A549 (cell line): ENCODE data around the gene DYSF. TPM values are rescaled to one million over a fixed set of nuclear protein-coding genes. Genes with fewer than 3 reads are reported as not detected.

Experiments used
- ATAC-seq, 2 experiments: fragments of 200-7000 bp in 1 of 2; fragments of >200 bp in 1 of 2; cut with Nextera tagmentation in 1 of 2; cut with Tn5 transposase in 1 of 2; 3 replicates each; pipeline versions ENCODE4 v1.8.0 to v1.9.1; 2018 to 2020; ENCODE audit warnings: mild to moderate bottlenecking in 1 of 2, moderate library complexity in 1 of 2
- CTCF ChIA-PET: fragments of 300-600 bp; sonication (Branson Sonifier 250); formaldehyde crosslinking; extraction: SDS; loops from one replicate; lab custom pipeline; 2021; ENCODE audit warnings: antibody characterized with exemption, inconsistent platforms; lab: Yijun Ruan, JAX
- POLR2A ChIA-PET: fragments of 350-600 bp; formaldehyde crosslinking; extraction: SDS; loops from one replicate; lab custom pipeline; 2021; ENCODE audit warnings: antibody characterized with exemption, inconsistent platforms; lab: Yijun Ruan, JAX
- DNase-seq, 2 experiments: peaks; one replicate each; pipeline versions ENCODE4 v3.0.0 to v3.0.0-alpha.2; 2011 to 2016; ENCODE audit warnings: low read depth in 1 of 2, low spot score in 1 of 2
- FAIRE-seq: peaks from 2 replicates; lab custom pipeline; 2011; peaks lifted over from hg19 to GRCh38; lab: Jason Lieb, UNC
- H3K27ac ChIP-seq, 2 experiments: fragments of >200 bp; sonication (Bioruptor Twin); formaldehyde crosslinking; 3 replicates each; pipeline ENCODE4 v1.5.1; 2016 to 2017
- H3K4me1 ChIP-seq: fragments of >200 bp; sonication (Bioruptor Twin); formaldehyde crosslinking; 3 replicates; pipeline ENCODE4 v1.6.1; 2016
- H3K4me2 ChIP-seq: fragments of >200 bp; sonication (Bioruptor Twin); formaldehyde crosslinking; 3 replicates; pipeline ENCODE4 v1.6.1; 2016
- H3K4me3 ChIP-seq: fragments of >200 bp; sonication (Bioruptor Twin); formaldehyde crosslinking; 3 replicates; pipeline ENCODE4 v1.5.1; 2016
- H3K9me3 ChIP-seq: fragments of >200 bp; sonication (Bioruptor Twin); formaldehyde crosslinking; 3 replicates; pipeline ENCODE4 v1.6.1; 2016
- CBX2 ChIP-seq: fragments of 200-600 bp; sonication (generic); IDR thresholded peaks from 2 replicates; pipeline ENCODE4 v1.6.1; 2016; ENCODE audit warnings: low read depth, mild to moderate bottlenecking, borderline replicate concordance
- CBX8 ChIP-seq: fragments of 200-600 bp; sonication (generic); IDR thresholded peaks from 2 replicates; pipeline ENCODE4 v1.6.1; 2016
- CHD2 ChIP-seq: fragments of 150-350 bp; IDR thresholded peaks from 2 replicates; pipeline ENCODE4 v1.6.1; 2014; ENCODE audit warnings: low read length; ENCODE audit not compliant: partially characterized antibody
- CHD4 ChIP-seq: fragments of 200-600 bp; sonication (generic); IDR thresholded peaks from 2 replicates; pipeline ENCODE4 v1.6.1; 2016; ENCODE audit warnings: antibody characterized with exemption, mild to moderate bottlenecking, borderline replicate concordance
- EHMT2 ChIP-seq: fragments of 200-600 bp; sonication (generic); IDR thresholded peaks from 2 replicates; pipeline ENCODE4 v1.6.1; 2016; ENCODE audit warnings: antibody characterized with exemption, low read depth, mild to moderate bottlenecking, moderate library complexity
- EP300 ChIP-seq, 2 experiments: fragments of >200 bp; sonication (Bioruptor Twin); formaldehyde crosslinking; IDR thresholded peaks; 2 replicates in 1 of 2; 3 replicates in 1 of 2; pipeline ENCODE4 v1.6.1; 2016 to 2017
- ESRRA ChIP-seq: fragments of 150-350 bp; IDR thresholded peaks from 2 replicates; pipeline ENCODE4 v1.6.1; 2014; ENCODE audit warnings: mild to moderate bottlenecking, low read length, borderline replicate concordance
- FOSL2 ChIP-seq, 2 experiments: fragments of 450-650 bp in 1 of 2; fragments of >200 bp in 1 of 2; sonication (Bioruptor Twin) in 1 of 2; formaldehyde crosslinking; IDR thresholded peaks; 2 replicates each; pipeline versions ENCODE4 v1.5.0 to v1.6.1; 2016 to 2020; ENCODE audit warnings: mild to moderate bottlenecking in 1 of 2, moderate library complexity in 1 of 2
- GATA3 ChIP-seq: IDR thresholded peaks from 2 replicates; pipeline ENCODE4 v1.6.1; 2012; ENCODE audit warnings: borderline replicate concordance
- HDAC2 ChIP-seq: fragments of 200-600 bp; sonication (generic); IDR thresholded peaks from 2 replicates; pipeline ENCODE4 v1.6.1; 2016
- KDM1A ChIP-seq: fragments of 200-600 bp; sonication (generic); IDR thresholded peaks from 2 replicates; pipeline ENCODE4 v1.6.1; 2016; ENCODE audit warnings: low read depth, mild to moderate bottlenecking
- MAZ ChIP-seq: fragments of 150-350 bp; IDR thresholded peaks from 2 replicates; pipeline ENCODE4 v1.6.1; 2014; ENCODE audit warnings: antibody characterized with exemption, low read depth, low read length, borderline replicate concordance
- NR3C1 ChIP-seq: fragments of >200 bp; sonication (Bioruptor Twin); formaldehyde crosslinking; IDR thresholded peaks from 3 replicates; pipeline ENCODE4 v1.6.1; 2017
- PBX3 ChIP-seq: IDR thresholded peaks from 2 replicates; pipeline ENCODE4 v1.6.1; 2012
- PHF8 ChIP-seq: fragments of 200-600 bp; sonication (generic); IDR thresholded peaks from 2 replicates; pipeline ENCODE4 v1.6.1; 2016; ENCODE audit warnings: low read depth, mild to moderate bottlenecking, antibody characterized with exemption, moderate library complexity, borderline replicate concordance
- POLR2A ChIP-seq: IDR thresholded peaks from 2 replicates; pipeline ENCODE4 v1.6.1; 2012; ENCODE audit warnings: mild to moderate bottlenecking, low read length
- POLR2AphosphoS2 ChIP-seq: conservative IDR thresholded peaks from 2 replicates; pipeline ENCODE4 v1.6.1; 2012; ENCODE audit warnings: low read length, improper control_type of control experiment, inconsistent platforms
- RCOR1 ChIP-seq: fragments of 150-350 bp; IDR thresholded peaks from 2 replicates; pipeline ENCODE4 v1.6.1; 2014; ENCODE audit warnings: antibody characterized with exemption, low read length, low read depth
- RFX5 ChIP-seq: fragments of 450-650 bp; IDR thresholded peaks from 2 replicates; pipeline ENCODE4 v1.7.1; 2014; ENCODE audit warnings: antibody characterized with exemption, mild to moderate bottlenecking, moderate library complexity
- SMC3 ChIP-seq: fragments of >200 bp; sonication (Bioruptor Twin); formaldehyde crosslinking; IDR thresholded peaks from 3 replicates; pipeline ENCODE4 v1.6.1; 2018; ENCODE audit warnings: inconsistent platforms
- TP53 ChIP-seq: fragments of 250-450 bp; sonication (Bioruptor Pico); IDR thresholded peaks from 2 replicates; pipeline ENCODE4 v1.5.0; 2021; ENCODE audit warnings: mild to moderate bottlenecking, moderate library complexity
- ZC3H11A ChIP-seq: fragments of 450-650 bp; IDR thresholded peaks from 2 replicates; pipeline ENCODE4 v1.6.1; 2014; ENCODE audit warnings: antibody characterized with exemption, mild to moderate bottlenecking
- ZFP36 ChIP-seq: fragments of 450-650 bp; IDR thresholded peaks from 2 replicates; pipeline ENCODE4 v1.6.1; 2014; ENCODE audit warnings: borderline replicate concordance; ENCODE audit not compliant: partially characterized antibody
- WGBS: methylation state at CpG from one replicate; pipeline ENCODE4 v1.1.6; 2017; ENCODE audit errors: missing lambda C conversion rate; 5-methylcytosine and 5-hydroxymethylcytosine counted together
- polyA plus RNA-seq, 4 experiments: library from polyadenylated mRNA; depleted of rRNA in 3 of 4; stranded (reverse); fragments of >200 nt; fragmentation: RNase III in 1 of 4; extraction: RNeasy Plus Mini Kit Qiagen cat#74134 plus additional on column Dnase treatment in 1 of 4; gene quantifications; 2 replicates in 3 of 4; 3 replicates in 1 of 4; pipeline ENCODE4 v1.2.3, GENCODE V29; 2011 to 2017
- TF ChIP-seq, protein P1 (sequence below): fragments of 200-600 bp; sonication (generic); IDR thresholded peaks from 2 replicates; pipeline ENCODE4 v1.6.1; 2016; ENCODE audit warnings: antibody characterized with exemption, mild to moderate bottlenecking, moderate library complexity
- TF ChIP-seq, protein P2 (sequence below): fragments of >200 bp; sonication (Bioruptor Twin); formaldehyde crosslinking; IDR thresholded peaks from 3 replicates; pipeline ENCODE4 v1.6.1; 2016
- TF ChIP-seq, protein P3 (sequence below): fragments of >200 bp; sonication (Bioruptor Twin); formaldehyde crosslinking; IDR thresholded peaks from 2 replicates; pipeline ENCODE4 v1.6.1; 2016

The DYSF gene
- polyA plus RNA-seq, 2 of the 4 experiments (the other 2 are of a cell fraction), result 0.36 to 0.98 TPM

GRCh38 chr2:71426721-71427120 is 26.6 kb upstream of the DYSF start:
- Histone ChIP-seq H3K4me1 (no peaks in the 10 kb centered on the region; the same call in 2 of the 3 replicates), H3K4me3 (no peak overlapping the region), H3K4me2 (no peak overlapping the region), H3K9me3 (no peaks in the 10 kb centered on the region), H3K27ac (no peak overlapping the region)
- FAIRE-seq, result peak; percentile 56
- POLR2A ChIA-PET, result no interaction called here
- no peak for ATAC-seq
- DNase-seq, result no peak
- TF ChIP-seq POLR2A, result no peak
- TF ChIP-seq KDM1A, result no peak
- TF ChIP-seq CHD2, result no peak
- TF ChIP-seq POLR2AphosphoS2, result no peak
- TF ChIP-seq CHD4, result no peak
- TF ChIP-seq ZFP36, result no peak
- no peak for TF ChIP-seq SMC3
- TF ChIP-seq, protein P1, sequence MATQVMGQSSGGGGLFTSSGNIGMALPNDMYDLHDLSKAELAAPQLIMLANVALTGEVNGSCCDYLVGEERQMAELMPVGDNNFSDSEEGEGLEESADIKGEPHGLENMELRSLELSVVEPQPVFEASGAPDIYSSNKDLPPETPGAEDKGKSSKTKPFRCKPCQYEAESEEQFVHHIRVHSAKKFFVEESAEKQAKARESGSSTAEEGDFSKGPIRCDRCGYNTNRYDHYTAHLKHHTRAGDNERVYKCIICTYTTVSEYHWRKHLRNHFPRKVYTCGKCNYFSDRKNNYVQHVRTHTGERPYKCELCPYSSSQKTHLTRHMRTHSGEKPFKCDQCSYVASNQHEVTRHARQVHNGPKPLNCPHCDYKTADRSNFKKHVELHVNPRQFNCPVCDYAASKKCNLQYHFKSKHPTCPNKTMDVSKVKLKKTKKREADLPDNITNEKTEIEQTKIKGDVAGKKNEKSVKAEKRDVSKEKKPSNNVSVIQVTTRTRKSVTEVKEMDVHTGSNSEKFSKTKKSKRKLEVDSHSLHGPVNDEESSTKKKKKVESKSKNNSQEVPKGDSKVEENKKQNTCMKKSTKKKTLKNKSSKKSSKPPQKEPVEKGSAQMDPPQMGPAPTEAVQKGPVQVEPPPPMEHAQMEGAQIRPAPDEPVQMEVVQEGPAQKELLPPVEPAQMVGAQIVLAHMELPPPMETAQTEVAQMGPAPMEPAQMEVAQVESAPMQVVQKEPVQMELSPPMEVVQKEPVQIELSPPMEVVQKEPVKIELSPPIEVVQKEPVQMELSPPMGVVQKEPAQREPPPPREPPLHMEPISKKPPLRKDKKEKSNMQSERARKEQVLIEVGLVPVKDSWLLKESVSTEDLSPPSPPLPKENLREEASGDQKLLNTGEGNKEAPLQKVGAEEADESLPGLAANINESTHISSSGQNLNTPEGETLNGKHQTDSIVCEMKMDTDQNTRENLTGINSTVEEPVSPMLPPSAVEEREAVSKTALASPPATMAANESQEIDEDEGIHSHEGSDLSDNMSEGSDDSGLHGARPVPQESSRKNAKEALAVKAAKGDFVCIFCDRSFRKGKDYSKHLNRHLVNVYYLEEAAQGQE, result no peak
- TF ChIP-seq CBX8, result no peak
- TF ChIP-seq NR3C1, result no peak
- TF ChIP-seq TP53, result no peak
- TF ChIP-seq, protein P2, sequence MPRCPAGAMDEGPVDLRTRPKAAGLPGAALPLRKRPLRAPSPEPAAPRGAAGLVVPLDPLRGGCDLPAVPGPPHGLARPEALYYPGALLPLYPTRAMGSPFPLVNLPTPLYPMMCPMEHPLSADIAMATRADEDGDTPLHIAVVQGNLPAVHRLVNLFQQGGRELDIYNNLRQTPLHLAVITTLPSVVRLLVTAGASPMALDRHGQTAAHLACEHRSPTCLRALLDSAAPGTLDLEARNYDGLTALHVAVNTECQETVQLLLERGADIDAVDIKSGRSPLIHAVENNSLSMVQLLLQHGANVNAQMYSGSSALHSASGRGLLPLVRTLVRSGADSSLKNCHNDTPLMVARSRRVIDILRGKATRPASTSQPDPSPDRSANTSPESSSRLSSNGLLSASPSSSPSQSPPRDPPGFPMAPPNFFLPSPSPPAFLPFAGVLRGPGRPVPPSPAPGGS, result no peak
- no peak for TF ChIP-seq RCOR1
- TF ChIP-seq PBX3, result no peak
- TF ChIP-seq FOSL2 (IDR thresholded peaks at IDR 0.05), result no peak
- TF ChIP-seq FOSL2 (CRISPR knock-in tag; IDR thresholded peaks at IDR 0.05), result no peak
- no peak for TF ChIP-seq CBX2
- CTCF ChIA-PET, result interaction anchor here (1.3 kb wide), 1 partner anchor 9 kb away, joined by 4 read pairs; no protein-coding TSS in a partner anchor
- WGBS, result 86% methylated on average over 2 of the region's 2 CpGs

GRCh38 chr2:71428472-71429383 is 24.6 kb upstream of the DYSF start:
- no peak for ATAC-seq
- no peak for FAIRE-seq
- Histone ChIP-seq H3K4me2 (no peak overlapping the region), H3K9me3 (no peaks in the 10 kb centered on the region), H3K4me3 (no peak overlapping the region), H3K27ac (no peak overlapping the region), H3K4me1 (no peaks in the 10 kb centered on the region; the same call in 2 of the 3 replicates)
- POLR2A ChIA-PET, result no interaction called here
- no peak for DNase-seq
- 92% methylated on average over 3 of the region's 3 CpGs for WGBS
- CTCF ChIA-PET, result interaction anchor here (1.0 to 6.9 kb wide), 6 partner anchors 23 to 1433 kb away, joined by 3 to 46 read pairs (median 6); partner anchors contain the start of gene ZNF638
- TF ChIP-seq ZC3H11A, result no peak
- TF ChIP-seq, protein P1, result no peak
- no peak for TF ChIP-seq KDM1A
- no peak for TF ChIP-seq ESRRA
- TF ChIP-seq HDAC2, result no peak
- no peak for TF ChIP-seq GATA3
- no peak for TF ChIP-seq TP53
- TF ChIP-seq ZFP36, result no peak
- TF ChIP-seq MAZ, result no peak
- no peak for TF ChIP-seq PHF8
- no peak for TF ChIP-seq RFX5
- TF ChIP-seq, protein P3, sequence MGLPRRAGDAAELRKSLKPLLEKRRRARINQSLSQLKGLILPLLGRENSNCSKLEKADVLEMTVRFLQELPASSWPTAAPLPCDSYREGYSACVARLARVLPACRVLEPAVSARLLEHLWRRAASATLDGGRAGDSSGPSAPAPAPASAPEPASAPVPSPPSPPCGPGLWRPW, result no peak
- TF ChIP-seq EHMT2, result no peak
- TF ChIP-seq EP300 (IDR thresholded peaks at IDR 0.05), result no peak
